Stimulated activated CD4-positive, alpha-beta T cell treated with anti-CD3 and anti-CD28 coated beads, Interleukin-2, amount 100 ng/mL, for 48 hours (primary cell): ENCODE data around the gene ATG12.
A peak's percentile ranks its signal among the peaks of the same experiment; 100 is the strongest.
"Not testable (repeated sequence)": the region's sequence is repeated elsewhere in the genome, so short reads cannot be mapped to it uniquely, and the experiment has no call there.

Experiments used
- DNase-seq, 2 donors: peaks; one replicate each; pipeline ENCODE4 v3.0.0-alpha.2; 2020

The ATG12 gene

DNA sequence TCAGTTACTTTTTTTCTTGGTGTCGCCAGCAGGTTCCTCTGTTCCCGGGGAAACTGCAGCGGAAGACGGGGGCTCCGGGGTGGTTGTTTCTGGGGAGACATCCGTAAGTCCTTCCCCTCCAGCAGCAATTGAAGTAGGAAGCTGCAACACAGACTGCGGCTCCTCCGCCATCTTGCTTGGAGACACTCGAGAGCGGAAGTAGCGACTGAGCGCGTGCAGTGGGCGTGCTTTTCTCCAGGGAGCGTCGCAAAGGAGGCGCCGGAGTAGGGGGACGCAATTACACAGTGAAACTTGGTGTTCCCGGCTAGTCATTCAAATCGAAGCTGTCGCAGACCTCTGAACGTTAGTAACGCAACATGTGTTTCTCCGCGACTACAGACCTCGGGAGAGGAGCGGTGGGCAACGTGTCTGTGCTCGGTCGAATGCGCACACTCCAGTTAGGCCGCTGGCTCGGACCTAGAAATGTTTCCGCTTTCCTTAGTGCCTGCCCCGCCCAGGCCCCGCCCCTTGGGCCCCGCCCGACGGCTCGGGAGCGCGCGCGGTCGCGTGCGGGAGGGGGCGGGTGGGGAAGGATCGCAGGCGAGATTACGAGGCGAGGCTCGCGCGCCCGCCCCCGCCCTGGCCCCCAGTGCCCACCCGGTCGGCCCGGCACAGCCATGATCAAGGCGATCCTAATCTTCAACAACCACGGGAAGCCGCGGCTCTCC lies at the start of gene ATG12, which contains the start of gene AP3S1:
Gene ATG12 (minus strand): TSS at position 184 of the 707 bp plus-strand sequence. CDS start 13 bp downstream, at position 171.
Gene AP3S1 (plus strand): TSS at position 554 of the 707 bp plus-strand sequence. CDS start 103 bp downstream, at position 657.
- peak; percentile 82 to 85 for DNase-seq

DNA sequence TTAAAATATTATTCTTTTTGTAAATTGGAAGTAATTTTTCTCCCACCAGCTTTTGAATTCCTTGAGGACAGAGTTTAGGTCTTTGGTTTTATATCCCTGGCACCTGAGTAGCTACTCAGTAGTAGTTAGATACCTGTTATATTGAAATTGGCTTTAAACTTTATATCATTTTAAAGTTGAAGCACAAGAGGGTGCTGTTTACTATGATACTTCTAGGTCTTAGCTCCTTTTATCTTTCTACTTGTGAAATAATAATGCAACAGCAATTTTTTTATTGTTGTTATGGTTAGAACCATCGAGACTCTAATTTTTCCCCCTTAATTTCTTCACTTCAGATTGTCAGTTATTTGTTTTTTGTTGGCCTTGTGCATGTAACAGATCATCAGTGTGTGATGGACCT lies 46.7 kb upstream of the ATG12 start:
- no peak for DNase-seq

DNA sequence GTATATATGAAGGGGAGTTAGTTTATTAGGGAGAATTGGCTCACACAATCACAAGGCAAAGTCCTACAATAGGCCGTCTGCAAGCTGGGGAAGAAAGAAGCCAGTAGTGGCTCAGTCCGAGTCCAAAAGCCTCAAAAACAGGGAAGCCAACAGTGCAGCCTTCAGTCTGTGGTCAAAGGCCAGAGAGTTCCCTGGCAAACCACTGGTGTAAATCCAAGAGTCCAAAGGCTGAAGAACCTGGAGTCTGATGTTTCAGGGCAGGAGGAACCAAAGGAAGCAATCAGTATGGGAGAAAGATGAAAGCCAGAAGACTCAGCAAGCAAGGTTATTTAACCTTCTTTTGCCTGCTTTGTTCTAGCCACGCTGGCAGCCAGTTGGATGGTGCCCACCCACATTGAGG lies 43.8 kb upstream of the ATG12 start:
- DNase-seq: not testable (repeated sequence)

DNA sequence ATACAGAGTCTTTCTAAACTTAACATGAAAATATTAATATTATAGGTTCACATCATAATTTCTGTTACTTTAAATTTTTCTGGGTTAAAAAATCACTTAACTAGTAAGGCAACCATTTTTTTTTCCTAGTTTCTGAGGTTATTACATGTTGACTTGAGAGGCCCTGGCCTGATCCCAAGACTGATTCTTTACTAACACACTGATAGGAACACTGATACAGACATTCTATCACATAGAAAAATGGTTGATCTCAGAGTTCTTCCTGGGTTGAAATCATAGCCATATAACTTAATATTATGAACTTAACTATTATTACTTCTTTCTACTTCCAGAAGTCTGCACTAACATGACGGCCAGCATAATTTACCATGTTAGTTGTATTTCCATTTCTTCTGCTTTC lies 43.3 kb upstream of the ATG12 start:
- no peak for DNase-seq

DNA sequence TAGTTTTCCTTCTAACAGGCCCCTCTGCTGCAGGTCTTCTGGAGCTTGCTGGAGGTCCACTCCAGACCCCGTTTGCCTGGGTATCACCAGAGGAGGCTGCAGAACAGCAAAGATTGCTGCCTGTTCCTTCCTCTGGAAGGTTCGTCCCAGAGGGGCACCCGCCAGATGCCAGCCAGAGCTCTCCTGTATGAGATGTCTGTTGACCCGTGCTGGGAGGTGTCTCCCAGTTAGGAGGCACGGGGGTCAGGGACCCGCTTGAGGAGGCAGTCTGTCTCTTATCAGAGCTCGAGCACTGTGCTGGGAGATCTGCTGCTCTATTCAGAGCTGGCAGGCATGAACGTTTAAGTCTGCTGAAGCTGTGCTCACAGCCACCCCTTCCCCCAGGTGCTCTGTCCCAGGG lies 41.1 kb upstream of the ATG12 start:
- not testable (repeated sequence) for DNase-seq

DNA sequence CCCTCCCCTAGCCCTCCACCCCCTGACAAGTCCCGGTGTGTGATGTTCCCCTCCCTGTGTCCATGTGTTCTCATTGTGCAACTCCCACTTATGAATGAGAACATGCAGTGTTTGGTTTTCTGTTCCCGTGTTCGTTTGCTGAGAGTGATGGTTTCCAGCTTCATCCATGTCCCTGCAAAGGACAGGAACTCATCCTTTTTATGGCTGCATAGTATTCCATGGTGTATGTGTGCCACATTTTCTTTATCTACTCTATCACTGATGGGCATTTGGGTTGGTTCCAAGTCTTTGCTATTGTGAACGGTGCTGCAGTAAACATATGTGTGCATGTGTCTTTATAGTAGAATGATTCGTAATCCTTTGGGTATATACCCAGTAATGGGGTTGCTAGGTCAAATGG lies 36.0 kb upstream of the ATG12 start:
- DNase-seq: not testable (repeated sequence)

DNA sequence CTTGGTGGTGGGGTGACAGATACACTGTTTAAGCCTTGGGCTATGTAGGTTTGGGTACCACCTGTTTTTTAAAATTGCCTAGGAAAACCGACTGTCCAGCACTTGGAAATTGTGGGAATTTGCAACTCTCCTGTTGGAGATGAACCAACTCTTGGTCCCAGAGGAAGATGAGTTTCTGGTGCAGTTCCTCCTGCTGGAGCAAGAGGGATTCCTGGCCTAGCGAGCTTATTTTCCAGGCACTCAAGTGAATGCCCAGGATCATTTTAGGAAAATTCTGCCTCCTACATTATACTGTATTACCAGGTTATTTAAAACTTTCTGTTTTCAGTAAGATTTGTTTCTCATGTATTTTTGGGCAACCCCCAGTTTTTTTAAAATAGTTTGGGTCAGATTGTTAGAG lies 34.1 kb upstream of the ATG12 start:
- DNase-seq: no peak

DNA sequence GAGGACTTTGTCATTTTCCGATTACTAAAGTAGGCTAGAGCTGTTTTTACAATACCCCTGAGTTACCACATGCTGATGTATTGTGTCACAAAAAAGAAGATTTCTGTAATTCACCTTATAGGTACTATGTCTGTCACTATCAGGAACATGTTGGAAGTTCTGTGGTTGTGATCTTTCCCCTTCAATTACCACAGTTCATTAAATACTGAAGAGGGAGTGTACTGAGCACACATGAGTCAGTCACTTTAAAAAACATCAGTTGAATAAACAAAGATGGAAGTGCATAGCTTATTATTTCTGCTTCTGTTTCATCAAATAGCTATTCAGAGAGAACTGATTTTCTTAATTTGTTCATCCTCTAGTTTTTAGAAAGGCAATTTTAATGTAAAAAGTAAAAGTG lies 32.0 kb upstream of the ATG12 start:
- no peak for DNase-seq

DNA sequence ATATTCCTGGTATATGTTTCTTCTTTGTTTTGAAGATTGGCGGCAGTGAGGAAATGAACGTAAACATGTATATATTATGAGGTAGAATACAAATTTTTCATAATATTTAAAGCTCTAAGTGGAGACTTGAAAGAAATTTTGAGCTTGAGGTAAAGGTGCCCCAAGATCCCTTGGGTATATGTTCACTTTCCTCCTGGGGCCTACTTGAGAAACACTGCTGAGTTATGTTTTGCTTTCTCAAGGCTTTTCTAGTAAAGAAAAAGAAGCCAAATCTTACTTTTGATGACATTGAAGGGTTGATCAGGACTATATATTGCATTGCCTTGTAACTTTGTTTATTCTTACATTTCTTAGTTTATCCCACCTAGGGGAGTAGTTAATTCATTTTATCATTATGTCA lies 31.1 kb upstream of the ATG12 start:
- no peak for DNase-seq

DNA sequence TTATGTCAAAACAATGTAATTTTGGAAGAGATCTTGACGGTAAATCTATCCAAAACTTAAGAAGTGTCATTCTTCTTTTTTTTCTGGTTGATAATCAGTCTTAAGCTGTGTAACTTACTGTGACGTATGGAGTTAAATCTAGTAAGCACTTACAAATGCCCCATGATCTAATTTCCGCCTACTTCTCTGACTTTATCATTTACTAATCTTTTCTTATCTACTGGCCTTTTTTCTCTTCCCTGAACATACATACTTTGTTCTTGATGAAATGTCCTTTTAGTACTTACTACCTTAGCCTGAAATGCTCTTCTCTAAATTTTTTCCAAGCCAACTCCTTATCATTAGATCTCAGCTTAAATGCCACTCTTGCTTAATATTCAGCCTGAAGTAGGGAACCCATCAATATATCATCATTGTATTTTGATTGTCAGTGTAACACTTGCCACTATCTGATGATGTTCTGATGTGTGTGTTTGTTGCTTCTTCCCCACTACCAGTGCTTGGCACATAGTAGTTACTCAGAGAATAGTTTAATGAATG lies 28.0 kb upstream of the ATG12 start:
- no peak for DNase-seq

DNA sequence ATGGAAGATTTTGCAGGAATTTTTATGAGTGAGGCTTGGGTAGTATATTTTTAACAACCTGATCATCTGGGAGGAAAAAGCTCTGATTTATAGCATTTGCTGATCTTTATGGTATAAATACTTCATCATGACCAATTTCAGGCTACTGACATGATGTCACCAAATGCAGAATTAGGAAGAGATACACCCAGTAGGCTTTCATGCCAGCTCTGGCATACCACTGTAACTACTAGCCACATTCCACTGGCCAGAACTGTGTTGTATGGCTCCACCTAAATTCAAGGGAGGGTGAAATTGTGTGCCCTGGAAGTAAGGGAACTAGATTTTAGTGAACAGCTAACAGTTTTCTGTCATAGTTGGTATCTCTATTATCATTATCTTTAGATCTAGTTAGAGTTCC lies 18.0 kb upstream of the ATG12 start:
- no peak for DNase-seq

DNA sequence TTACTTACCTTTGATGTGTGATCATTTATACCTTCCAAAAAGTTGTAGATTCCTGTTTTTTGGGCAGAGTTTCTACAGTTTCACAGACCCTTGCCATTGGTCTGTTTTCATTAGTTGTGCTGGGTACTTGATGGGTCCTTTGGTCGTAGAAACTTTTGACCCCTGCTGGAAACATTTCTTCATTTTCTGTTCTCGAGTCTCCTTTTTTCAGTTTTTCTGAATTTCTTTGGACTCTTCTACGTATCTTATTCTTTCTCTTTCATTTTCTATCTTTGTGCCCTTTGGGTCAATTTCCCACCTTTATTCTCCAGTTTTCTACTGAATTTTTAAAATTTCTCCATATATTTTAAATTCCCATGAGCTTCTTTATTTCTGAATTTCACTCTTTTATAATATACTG lies 17.0 kb upstream of the ATG12 start:
- no peak for DNase-seq

DNA sequence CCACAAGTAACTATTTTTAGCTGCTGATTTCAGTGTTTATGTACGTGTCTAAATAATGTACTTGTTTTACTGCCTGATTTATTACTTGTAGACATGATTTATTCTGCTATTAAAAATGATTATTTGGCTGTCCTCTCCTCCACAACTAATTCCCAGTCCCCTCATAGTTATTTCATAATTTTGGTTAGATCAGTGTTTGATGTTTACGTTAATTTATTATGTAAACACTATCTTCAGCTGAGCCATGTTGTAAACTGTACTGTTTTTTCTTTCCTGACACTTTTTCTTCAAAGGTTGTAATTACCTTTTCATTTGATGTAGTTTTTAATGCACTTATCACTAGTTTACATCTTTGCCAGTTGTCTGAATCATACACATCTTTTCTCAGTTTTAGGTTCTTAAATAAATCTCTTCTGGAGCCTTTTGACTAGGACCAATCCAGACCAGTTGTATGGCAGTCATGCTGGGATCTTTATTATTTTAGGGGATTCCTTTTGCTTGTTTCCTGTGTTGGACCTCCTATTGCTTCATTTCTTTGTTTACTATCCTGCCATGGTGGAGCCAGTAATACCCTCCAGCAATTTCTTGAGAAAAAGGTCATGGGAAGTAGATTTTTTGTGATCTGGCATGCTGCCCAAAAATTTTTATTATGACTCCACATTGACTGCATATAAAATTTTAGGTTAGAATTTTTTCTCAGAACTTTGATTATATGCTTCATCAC lies 16.4 kb upstream of the ATG12 start:
- DNase-seq: no peak

DNA sequence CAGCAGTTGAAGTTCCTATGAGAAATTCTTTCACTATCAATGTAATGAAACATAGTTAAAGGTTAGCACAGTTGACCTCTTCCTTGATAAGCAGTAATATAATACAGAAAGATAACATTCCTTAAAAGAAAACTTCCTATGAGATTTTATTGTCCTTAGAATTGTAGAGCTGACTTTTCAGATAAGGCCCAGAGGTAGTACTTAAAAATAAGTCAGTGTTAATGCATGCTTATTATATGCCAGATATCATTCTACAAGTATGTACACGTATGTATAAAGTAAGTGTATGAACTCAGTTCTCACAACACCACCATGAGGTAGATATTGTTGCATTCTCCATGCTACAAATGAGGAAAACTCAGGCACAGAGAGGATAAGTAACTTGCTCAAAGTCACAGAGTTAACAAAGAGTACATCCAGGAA lies 15.7 kb upstream of the ATG12 start:
- no peak for DNase-seq

DNA sequence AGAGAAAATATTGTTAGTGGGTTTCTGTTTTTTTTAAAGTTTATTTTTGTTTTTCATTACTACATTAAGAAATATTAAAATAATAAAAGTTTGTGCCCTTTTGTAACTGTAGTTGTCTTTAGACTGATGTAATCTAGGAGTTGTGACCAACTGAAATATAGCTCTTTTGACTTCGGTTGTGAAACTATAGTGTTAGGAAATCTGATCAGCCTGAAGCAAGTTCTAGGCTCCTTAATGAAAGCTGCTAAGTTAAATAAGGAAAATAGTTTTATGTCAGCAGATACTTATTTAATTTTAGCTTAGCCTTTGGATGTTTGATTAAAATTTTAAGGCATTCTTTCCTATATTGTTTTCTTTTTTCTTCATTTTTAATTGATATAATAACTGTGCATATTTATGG lies 14.6 kb upstream of the ATG12 start:
- DNase-seq: no peak

DNA sequence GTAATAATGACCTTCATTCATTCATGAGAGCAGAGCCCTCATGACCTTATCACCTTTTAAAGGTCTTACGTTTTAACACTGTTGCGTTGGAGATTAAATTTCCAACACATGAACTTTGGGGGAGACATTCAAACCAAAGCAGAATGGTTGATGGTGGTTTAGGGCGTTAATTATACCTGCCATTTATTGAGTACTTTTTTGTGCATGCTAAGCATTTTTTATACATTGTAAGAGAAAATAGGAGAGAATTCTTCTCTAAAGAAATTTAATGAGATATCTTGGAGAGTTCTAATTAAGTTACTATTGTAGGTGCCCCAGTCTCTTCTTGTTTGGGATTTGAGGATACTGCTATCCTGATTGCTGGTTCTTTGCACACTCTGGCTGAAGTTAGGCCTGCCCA lies 12.8 kb upstream of the ATG12 start:
- DNase-seq: no peak

DNA sequence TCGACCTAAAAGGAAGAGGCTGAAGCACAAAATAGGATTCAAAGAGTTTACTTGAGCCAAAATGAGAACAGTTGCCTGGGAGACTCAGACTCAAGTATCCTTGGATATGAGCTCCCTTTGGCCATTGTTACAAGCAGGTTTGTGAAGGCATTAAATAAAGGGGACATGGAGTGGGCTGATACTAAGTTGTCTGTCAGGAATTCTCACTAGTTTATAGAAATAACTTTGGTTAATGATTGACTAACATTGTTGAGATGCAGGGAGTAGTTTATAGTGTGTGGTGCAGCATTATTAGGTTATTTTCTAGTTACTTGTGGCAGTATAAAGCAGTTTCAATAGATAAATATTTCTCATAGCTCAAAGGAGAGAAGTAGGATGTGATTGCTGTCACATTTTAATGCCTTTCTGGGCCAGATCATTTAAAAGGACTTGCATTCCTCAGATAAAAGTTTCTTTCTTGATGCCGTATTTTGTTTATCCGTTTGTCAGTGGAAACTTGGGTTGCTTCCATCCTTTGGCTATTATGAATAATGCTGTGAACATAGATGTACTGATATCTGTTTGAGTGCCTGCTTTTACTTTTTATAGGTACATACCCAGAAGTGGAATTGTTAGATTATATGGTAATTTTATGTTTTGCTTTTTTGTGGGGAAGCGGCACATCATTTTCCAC lies 9.5 kb upstream of the ATG12 start:
- no peak for DNase-seq

DNA sequence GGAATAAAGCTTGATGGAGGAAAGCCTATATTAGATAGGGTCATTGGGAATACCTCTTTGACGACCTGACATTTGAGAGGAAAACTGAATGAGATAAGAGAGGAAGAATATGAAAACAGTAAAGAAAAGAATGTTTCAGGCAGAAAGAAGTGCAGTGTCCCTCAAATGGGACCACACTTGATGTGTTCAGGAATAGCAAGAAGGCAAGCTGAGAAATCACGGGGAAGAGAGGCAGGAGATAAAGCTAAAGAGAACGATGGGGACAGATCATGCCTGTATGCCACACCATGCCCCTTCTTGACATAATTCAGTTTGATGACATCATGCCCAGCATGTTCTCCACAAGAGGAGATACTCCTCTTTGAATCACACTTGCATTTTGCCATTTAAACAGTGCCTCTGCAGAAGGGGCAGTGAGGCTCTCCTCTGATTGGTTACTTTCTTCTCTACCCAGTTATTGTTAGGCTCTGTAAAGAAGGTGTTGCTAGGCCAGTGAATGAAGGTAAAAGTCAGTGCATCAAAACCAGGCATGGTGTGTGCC lies 8.0 kb upstream of the ATG12 start:
- DNase-seq: no peak

DNA sequence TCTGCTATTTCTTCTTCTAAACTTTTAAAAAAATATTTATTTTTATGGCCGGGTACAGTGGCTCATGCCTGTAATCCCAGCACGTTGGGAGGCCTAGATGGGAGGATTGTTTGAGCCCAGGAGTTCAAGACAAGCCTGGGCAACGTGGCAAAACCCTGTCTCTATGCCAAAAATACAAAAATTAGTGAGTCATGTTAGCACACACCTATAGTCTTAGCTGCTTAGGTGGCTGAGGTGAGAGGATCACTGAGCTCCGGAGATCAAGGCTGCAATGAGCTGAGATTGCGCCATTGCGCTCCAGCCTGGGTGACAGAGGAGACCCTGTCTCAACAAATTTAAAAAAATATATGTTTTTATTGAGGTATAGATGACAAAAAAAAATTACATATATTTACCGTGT lies 5.9 kb upstream of the ATG12 start:
- no peak for DNase-seq

DNA sequence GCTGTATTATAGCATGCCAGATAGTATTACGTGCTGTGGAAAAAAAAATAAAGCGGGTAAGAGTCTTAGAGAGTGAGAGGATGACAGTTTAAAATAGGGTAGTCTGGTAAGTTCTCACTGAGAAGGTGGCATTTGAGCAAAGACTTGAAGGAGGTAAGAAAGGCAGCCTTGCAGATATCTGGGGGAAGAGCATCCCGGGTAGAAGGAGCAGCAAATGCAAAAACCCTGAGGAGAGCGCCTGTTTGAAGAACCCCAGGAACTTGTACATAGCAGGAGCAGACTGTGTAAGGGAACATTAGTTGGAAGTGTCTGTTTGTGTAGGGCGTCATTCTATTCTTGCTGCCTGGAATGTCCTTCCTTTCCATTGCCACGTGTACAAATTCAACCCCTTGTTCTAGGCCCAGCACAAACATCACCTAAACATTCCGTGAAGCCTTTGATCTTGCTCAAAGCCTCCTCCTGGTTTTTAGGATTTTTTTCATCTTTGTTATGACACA lies 3.0 kb upstream of the ATG12 start:
- DNase-seq: no peak

DNA sequence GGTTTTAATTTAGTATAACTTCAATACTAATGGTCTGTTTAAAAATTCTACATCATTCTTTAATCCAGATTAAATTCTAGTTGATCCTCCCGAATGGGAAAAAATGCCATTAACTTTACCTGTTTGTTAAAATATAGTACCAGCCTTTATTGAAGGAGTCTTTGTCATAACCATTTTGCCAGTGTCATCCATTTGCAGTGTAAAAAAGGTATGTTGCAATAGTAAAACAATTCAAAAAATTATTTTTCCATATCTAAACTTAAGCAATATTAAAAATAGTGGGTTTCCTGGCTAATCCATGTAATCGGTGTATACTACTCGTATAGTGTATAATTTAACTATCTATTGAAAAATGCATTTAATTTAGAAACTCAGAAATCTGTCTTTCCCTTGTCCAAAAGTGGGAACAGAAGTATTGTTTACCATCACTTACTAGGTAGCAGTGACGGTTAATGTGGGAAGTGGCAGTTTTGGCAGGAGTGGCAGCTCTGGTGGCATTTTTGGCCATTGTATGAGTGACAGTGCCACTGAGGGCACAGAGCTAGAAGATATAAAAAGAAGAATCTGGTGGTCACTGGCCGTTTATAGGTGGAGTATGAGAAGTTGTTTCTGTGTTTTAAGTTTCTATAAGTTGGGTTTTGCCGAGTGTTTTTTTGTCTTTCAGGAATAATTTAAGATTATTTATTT lies 2.2 kb upstream of the ATG12 start:
- DNase-seq: no peak

DNA sequence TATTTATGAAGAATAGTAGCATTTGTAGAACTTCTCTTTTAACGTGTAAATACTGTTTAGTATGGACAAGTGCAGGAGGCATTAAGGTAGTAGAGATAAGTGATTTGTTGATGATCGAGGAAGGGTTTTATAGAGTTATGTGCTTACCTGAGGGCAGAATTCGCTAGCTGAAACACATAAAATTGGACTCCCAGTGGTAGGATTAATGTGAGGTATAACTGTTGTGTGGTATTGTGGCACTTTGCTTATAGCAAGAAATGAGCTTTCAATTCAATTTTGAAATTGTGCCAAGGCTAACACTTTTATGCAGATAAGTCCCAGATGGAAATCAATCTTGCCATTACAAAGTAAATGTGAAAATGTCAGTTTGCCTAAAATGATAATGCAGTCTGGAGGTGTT lies 1.6 kb upstream of the ATG12 start:
- no peak for DNase-seq
